Measurements from ENCODE around the gene CNN2. TPM values are rescaled to one million over a fixed set of nuclear protein-coding genes. Genes with fewer than 3 reads are reported as not detected.

Gene CNN2
- total and polyA plus RNA-seq, 12 donors, result 6.9 to 64.9 (median 42.7) TPM

GRCh38 chr19:1015782-1016646 lies 10.4 kb upstream of the CNN2 start:
- no peak overlapping the region for H3K4me3 ChIP-seq
- no peaks in the 10 kb centered on the region for H3K9me3 ChIP-seq (replicated peaks in 1 of 3)
- H3K27me3 ChIP-seq, result no peaks in the 10 kb centered on the region
- WGBS, 4 donors, result 48 to 70% (median 60%) methylated on average over 9 to 31 of the region's 31 CpGs
- intact Hi-C loops (cut with DNase I), result no loop called here
- H3K27ac ChIP-seq, result peak overlapping the region in 2 of 5 donors; percentile 86 to 90
- DNase-seq, result no peak
- peaks cover 0 to 32% of the 10 kb centered on the region in 2 donors for H3K36me3 ChIP-seq (replicated peaks in 1 of 2)
- peaks cover 27 to 48% of the 10 kb centered on the region in 2 donors for H3K4me1 ChIP-seq (replicated peaks in 1 of 2)
- TF ChIP-seq POLR2A (IDR thresholded peaks at IDR 0.05) (no peak), CTCF (IDR thresholded peaks at IDR 0.05) (no peak)

GRCh38 chr19:1016647-1017114 lies 9.7 kb upstream of the CNN2 start:
- Histone ChIP-seq H3K27ac (peak overlapping the region in 3 of 5 donors; percentile 54 to 90 (median 86)), H3K4me3 (no peak overlapping the region), H3K4me1 (replicated peaks in 1 of 2) (peaks cover 27 to 48% of the 10 kb centered on the region in 2 donors), H3K36me3 (replicated peaks in 1 of 2) (peaks cover 0 to 26% of the 10 kb centered on the region in 2 donors), H3K27me3 (no peaks in the 10 kb centered on the region), H3K9me3 (replicated peaks in 1 of 3) (no peaks in the 10 kb centered on the region)
- intact Hi-C loops (cut with DNase I), result no loop called here
- TF ChIP-seq CTCF (IDR thresholded peaks at IDR 0.05), result no peak
- TF ChIP-seq POLR2A (IDR thresholded peaks at IDR 0.05), result peak in 1 of 2 donors; percentile 40
- 30 to 41% (median 36%) methylated on average over 10 to 12 of the region's 12 CpGs; no CpG with 5 or more reads in 1 of the 4 donors for WGBS, 4 donors
- peak in 5 of 7 donors; percentile 59 to 87 (median 74) for DNase-seq

GRCh38 chr19:1017115-1017905 lies 9.1 kb upstream of the CNN2 start:
- H3K36me3 ChIP-seq (replicated peaks in 1 of 2), result peaks cover 0 to 19% of the 10 kb centered on the region in 2 donors
- 48 to 70% (median 59%) methylated on average over 10 to 24 of the region's 24 CpGs for WGBS, 4 donors
- peak in 2 of 7 donors; percentile 41 to 53 for DNase-seq
- H3K9me3 ChIP-seq (replicated peaks in 1 of 3), result no peaks in the 10 kb centered on the region
- TF ChIP-seq CTCF (IDR thresholded peaks at IDR 0.05) (no peak), POLR2A (IDR thresholded peaks at IDR 0.05) (no peak)
- H3K27ac ChIP-seq, result peak overlapping the region in 3 of 5 donors; percentile 54 to 90 (median 86)
- no peaks in the 10 kb centered on the region for H3K27me3 ChIP-seq
- no peak overlapping the region for H3K4me3 ChIP-seq
- peaks cover 27 to 48% of the 10 kb centered on the region in 2 donors for H3K4me1 ChIP-seq (replicated peaks in 1 of 2)
- intact Hi-C loops (cut with DNase I), result no loop called here

GRCh38 chr19:1017906-1018305 lies 8.5 kb upstream of the CNN2 start:
- H3K4me1 ChIP-seq (replicated peaks in 1 of 2), result peaks cover 27 to 49% of the 10 kb centered on the region in 2 donors
- WGBS, 4 donors, result 84 to 90% (median 89%) methylated on average over 7 to 9 of the region's 9 CpGs; no CpG with 5 or more reads in 1 of the 4 donors
- DNase-seq, result no peak
- H3K9me3 ChIP-seq (replicated peaks in 1 of 3), result no peaks in the 10 kb centered on the region
- no peak for TF ChIP-seq POLR2A (IDR thresholded peaks at IDR 0.05)
- no peak for TF ChIP-seq CTCF (IDR thresholded peaks at IDR 0.05)
- intact Hi-C loops (cut with DNase I), result no loop called here
- no peak overlapping the region for H3K4me3 ChIP-seq
- peaks cover 0 to 13% of the 10 kb centered on the region in 2 donors for H3K36me3 ChIP-seq (replicated peaks in 1 of 2)
- no peaks in the 10 kb centered on the region for H3K27me3 ChIP-seq
- peak overlapping the region in 2 of 5 donors; percentile 86 to 90 for H3K27ac ChIP-seq
